Left hindlimb (tissue), 1 donor: ENCODE results near the gene FGF11.

Experiments
- DNase-seq: peaks from one replicate; pipeline ENCODE4 v3.0.0-alpha.2; 2018

Gene FGF11

GRCh38 chr17:7408863-7409262 is 30.4 kb upstream of the FGF11 start:
- DNase-seq = no peak

GRCh38 chr17:7409716-7410115 is 29.6 kb upstream of the FGF11 start:
- DNase-seq = no peak

- no peak for DNase-seq
Observed at GRCh38 chr17:7410634-7411426, 28.5 kb upstream of the FGF11 start.

GRCh38 chr17:7411427-7411750 is 27.9 kb upstream of the FGF11 start:
- DNase-seq = no peak

GRCh38 chr17:7413346-7413985 is 25.8 kb upstream of the FGF11 start:
- no peak for DNase-seq

- no peak for DNase-seq
Observed at GRCh38 chr17:7414837-7415236, 24.5 kb upstream of the FGF11 start.

GRCh38 chr17:7415784-7416183 is 23.5 kb upstream of the FGF11 start:
- DNase-seq = no peak

GRCh38 chr17:7416323-7416722 is 23.0 kb upstream of the FGF11 start:
- no peak for DNase-seq

- DNase-seq = no peak
Observed at GRCh38 chr17:7417056-7417655, 22.2 kb upstream of the FGF11 start.

GRCh38 chr17:7418472-7419152 is 20.7 kb upstream of the FGF11 start:
- no peak for DNase-seq

GRCh38 chr17:7419819-7420610 is 19.3 kb upstream of the FGF11 start, which contains the start of gene SPEM1:
Gene SPEM1 (plus strand): TSS chr17:7420324. CDS start chr17:7420385, 61 bp downstream.
- DNase-seq = no peak

- no peak for DNase-seq
Observed at GRCh38 chr17:7421186-7421585, 18.1 kb upstream of the FGF11 start.

- no peak for DNase-seq
Observed at GRCh38 chr17:7423679-7424078, 15.6 kb upstream of the FGF11 start.

- DNase-seq = no peak
Observed at GRCh38 chr17:7425316-7425715, 14.0 kb upstream of the FGF11 start, which contains the start of gene SPEM2. Gene SPEM2 (plus strand): TSS chr17:7425616. CDS start chr17:7425689, 73 bp downstream.

GRCh38 chr17:7425756-7426155 is 13.6 kb upstream of the FGF11 start:
- no peak for DNase-seq

GRCh38 chr17:7426203-7426863 is 13.0 kb upstream of the FGF11 start:
- DNase-seq = no peak

- DNase-seq = no peak
Observed at GRCh38 chr17:7426896-7427489, 12.3 kb upstream of the FGF11 start.

- DNase-seq = no peak
Observed at GRCh38 chr17:7427549-7427948, 11.8 kb upstream of the FGF11 start.

GRCh38 chr17:7428557-7428956 is 10.8 kb upstream of the FGF11 start, which contains the start of gene SPEM3:
Gene SPEM3 (plus strand): TSS chr17:7428857. CDS start chr17:7428903, 46 bp downstream.
- no peak for DNase-seq

GRCh38 chr17:7429722-7430121 is 9.6 kb upstream of the FGF11 start:
- no peak for DNase-seq

GRCh38 chr17:7431231-7431630 is 8.1 kb upstream of the FGF11 start:
- no peak for DNase-seq

GRCh38 chr17:7432296-7432695 is 7.0 kb upstream of the FGF11 start:
- no peak for DNase-seq
